Stimulated activated CD4-positive, alpha-beta T cell treated with anti-CD3 and anti-CD28 coated beads, Interleukin-4, amount 100 ng/mL, for 24 hours (primary cell): ENCODE results near the gene GPD1.

Source experiments
- DNase-seq: peaks from one replicate; pipeline ENCODE4 v3.0.0-alpha.2; 2020

The GPD1 gene

GRCh38 chr12:50103767-50104321 lies at the start of gene GPD1:
GPD1 (plus strand) TSS chr12:50104008; CDS start chr12:50104051, 43 bp downstream.
- DNase-seq: peak; percentile 36

GRCh38 chr12:50055831-50056638 lies 47.8 kb upstream of the GPD1 start:
- peak; percentile 64 for DNase-seq

GRCh38 chr12:50056639-50056976 lies 47.2 kb upstream of the GPD1 start:
- DNase-seq: no peak

- peak; percentile 40 for DNase-seq
Measured at GRCh38 chr12:50057000-50057841, 46.6 kb upstream of the GPD1 start, which contains the start of gene ASIC1. ASIC1 (plus strand) TSS chr12:50057596; CDS start chr12:50058767, 1,171 bp downstream.

- no peak for DNase-seq
Measured at GRCh38 chr12:50057896-50058670, 45.7 kb upstream of the GPD1 start.

GRCh38 chr12:50058743-50059312 lies 45.0 kb upstream of the GPD1 start:
- no peak for DNase-seq

GRCh38 chr12:50059440-50060119 lies 44.2 kb upstream of the GPD1 start:
- peak; percentile 43 for DNase-seq

- DNase-seq: no peak
Measured at GRCh38 chr12:50060120-50060468, 43.7 kb upstream of the GPD1 start.

- DNase-seq: no peak
Measured at GRCh38 chr12:50061171-50061570, 42.6 kb upstream of the GPD1 start.

- DNase-seq: no peak
Measured at GRCh38 chr12:50061946-50062686, 41.7 kb upstream of the GPD1 start.

GRCh38 chr12:50062728-50063460 lies 40.9 kb upstream of the GPD1 start:
- DNase-seq: no peak

GRCh38 chr12:50065726-50066310 lies 38.0 kb upstream of the GPD1 start:
- DNase-seq: no peak

GRCh38 chr12:50066402-50066801 lies 37.4 kb upstream of the GPD1 start:
- DNase-seq: no peak

- no peak for DNase-seq
Measured at GRCh38 chr12:50069069-50069468, 34.7 kb upstream of the GPD1 start.

GRCh38 chr12:50069539-50069938 lies 34.3 kb upstream of the GPD1 start:
- DNase-seq: no peak

GRCh38 chr12:50070314-50071060 lies 33.3 kb upstream of the GPD1 start:
- peak; percentile 73 for DNase-seq

- DNase-seq: no peak
Measured at GRCh38 chr12:50072198-50072907, 31.5 kb upstream of the GPD1 start.

GRCh38 chr12:50073206-50073605 lies 30.6 kb upstream of the GPD1 start:
- no peak for DNase-seq

GRCh38 chr12:50073712-50074111 lies 30.1 kb upstream of the GPD1 start:
- DNase-seq: no peak
